CD14-positive monocyte (primary cell): ENCODE results near the gene GTSF1L. TPM values are rescaled to one million over a fixed set of nuclear protein-coding genes. Genes with fewer than 3 reads are reported as not detected.

Experiments used
- DNase-seq, 3 donors: peaks; one replicate each; pipeline ENCODE4 v3.0.0-alpha.2; 2011 to 2022
- H2AFZ ChIP-seq: 2 replicates; pipeline ENCODE4 v1.6.0; 2012; ENCODE audit warnings: mild to moderate bottlenecking, low read depth, low read length, inconsistent platforms; ENCODE audit not compliant: insufficient read depth, poor library complexity, severe bottlenecking
- H3K27ac ChIP-seq, 2 donors: 1 replicate in 1 of 2; 2 replicates in 1 of 2; pipeline ENCODE4 v1.5.1; 2012 to 2013; ENCODE audit warnings: low read length in 2 of 2, control low read depth in 1 of 2, inconsistent platforms in 1 of 2, low read depth in 1 of 2, mild to moderate bottlenecking in 1 of 2
- H3K27me3 ChIP-seq, 2 donors: one replicate each; pipeline versions ENCODE4 v1.6.0 to v1.6.1; 2011 to 2013; ENCODE audit warnings: low read length in 2 of 2; ENCODE audit not compliant: control insufficient read depth in 2 of 2, insufficient read depth in 2 of 2
- H3K36me3 ChIP-seq, 2 donors: replicated peaks in 1 of 2; 1 replicate in 1 of 2; 2 replicates in 1 of 2; pipeline versions ENCODE4 v1.5.1 to v1.6.1; 2012 to 2013; ENCODE audit warnings: low read length in 2 of 2, control low read depth in 1 of 2, inconsistent platforms in 1 of 2, mild to moderate bottlenecking in 1 of 2; ENCODE audit not compliant: insufficient read depth in 2 of 2, control insufficient read depth in 1 of 2
- H3K4me1 ChIP-seq, 2 donors: 1 replicate in 1 of 2; 2 replicates in 1 of 2; pipeline versions ENCODE4 v1.5.1 to v1.6.1; 2012 to 2013; ENCODE audit warnings: low read length in 2 of 2, control low read depth in 1 of 2, inconsistent platforms in 1 of 2, mild to moderate bottlenecking in 1 of 2, moderate library complexity in 1 of 2; ENCODE audit not compliant: insufficient read depth in 2 of 2, control insufficient read depth in 1 of 2
- H3K4me2 ChIP-seq: replicated peaks from 2 replicates; pipeline ENCODE3; 2012; ENCODE audit warnings: low read length, moderate library complexity, mild to moderate bottlenecking; ENCODE audit not compliant: poor library complexity, severe bottlenecking; ENCODE audit errors: extremely low read depth
- H3K4me3 ChIP-seq, 3 experiments: fragments of 200-600 bp in 1 of 3; sonication (generic) in 1 of 3; replicated peaks in 1 of 3; 1 replicate in 2 of 3; 2 replicates in 1 of 3; pipeline ENCODE4 v1.5.1; 2011 to 2013; ENCODE audit warnings: low read length in 3 of 3, mild to moderate bottlenecking in 3 of 3, control low read depth in 2 of 3, low read depth in 2 of 3, inconsistent platforms in 1 of 3, moderate library complexity in 1 of 3
- H3K79me2 ChIP-seq: 2 replicates; pipeline ENCODE4 v1.6.0; 2012; ENCODE audit warnings: mild to moderate bottlenecking, control low read depth, inconsistent platforms, low read length, moderate library complexity; ENCODE audit not compliant: insufficient read depth
- H3K9ac ChIP-seq: 2 replicates; pipeline ENCODE4 v1.6.0; 2017; ENCODE audit warnings: low read length, mild to moderate bottlenecking; ENCODE audit not compliant: insufficient read depth, poor library complexity, severe bottlenecking
- H3K9me3 ChIP-seq, 2 donors: replicated peaks in 1 of 2; 1 replicate in 1 of 2; 2 replicates in 1 of 2; pipeline versions ENCODE4 v1.5.1 to v1.6.1; 2012 to 2013; ENCODE audit warnings: low read length in 2 of 2, control low read depth in 1 of 2; ENCODE audit not compliant: control insufficient read depth in 1 of 2, insufficient read depth in 1 of 2
- H4K20me1 ChIP-seq: 2 replicates; pipeline ENCODE4 v1.6.0; 2012; ENCODE audit warnings: mild to moderate bottlenecking, low read length, control low read depth, moderate library complexity; ENCODE audit not compliant: insufficient read depth
- H3K27ac Mint-ChIP-seq, 7 donors: one replicate each; pipeline ENCODE4 v1.8.0; 2020; ENCODE audit warnings: mild to moderate bottlenecking in 7 of 7, mixed read lengths in 7 of 7, moderate library complexity in 6 of 7, inconsistent platforms in 2 of 7
- H3K27me3 Mint-ChIP-seq, 3 donors: one replicate each; pipeline ENCODE4 v1.8.0; 2021 to 2022; ENCODE audit warnings: low read depth in 3 of 3, mild to moderate bottlenecking in 3 of 3, mixed read lengths in 3 of 3, moderate library complexity in 3 of 3, inconsistent platforms in 1 of 3
- H3K36me3 Mint-ChIP-seq, 2 donors: one replicate each; pipeline ENCODE4 v1.8.0; 2020; ENCODE audit warnings: mixed read lengths in 2 of 2, inconsistent platforms in 1 of 2, mild to moderate bottlenecking in 1 of 2
- H3K4me1 Mint-ChIP-seq: one replicate; pipeline ENCODE4 v1.8.0; 2020; ENCODE audit warnings: mild to moderate bottlenecking, mixed read lengths
- H3K4me3 Mint-ChIP-seq, 2 donors: one replicate each; pipeline ENCODE4 v1.8.0; 2020; ENCODE audit warnings: mild to moderate bottlenecking in 2 of 2, mixed read lengths in 2 of 2, moderate library complexity in 1 of 2
- H3K9me3 Mint-ChIP-seq, 7 donors: one replicate each; pipeline ENCODE4 v1.8.0; 2020 to 2022; ENCODE audit warnings: mixed read lengths in 7 of 7, mild to moderate bottlenecking in 6 of 7, moderate library complexity in 6 of 7, inconsistent platforms in 2 of 7
- CTCF ChIP-seq: fragments of 200-600 bp; IDR thresholded peaks from one replicate; pipeline ENCODE4 v1.8.0; 2022; ENCODE audit warnings: antibody characterized with exemption, mild to moderate bottlenecking
- WGBS: methylation state at CpG from one replicate; pipeline ENCODE4 v1.1.5; 2013; ENCODE audit warnings: missing lambda C conversion rate; ENCODE audit not compliant: insufficient coverage; 5-methylcytosine and 5-hydroxymethylcytosine counted together
- intact Hi-C, 2 donors: fragments of 100-400 bp; cut with micrococcal nuclease; formaldehyde crosslinking; loops; one replicate each; pipeline versions ENCODE4 v1.15.0 to v1.15.1; 2023
- polyA plus RNA-seq, 3 donors: library from polyadenylated mRNA; depleted of rRNA in 1 of 3; unstranded in 2 of 3; stranded (reverse) in 1 of 3; fragments of 300-500 nt in 2 of 3; fragments of >200 nt in 1 of 3; fragmentation: Illumina TruSeq in 2 of 3; gene quantifications; 1 replicate in 2 of 3; 2 replicates in 1 of 3; pipeline ENCODE4 v1.2.3, GENCODE V29; 2012 to 2021

Gene GTSF1L
- polyA plus RNA-seq, 3 donors, result not detected

GRCh38 chr20:43682446-43682845, 44.4 kb downstream of the GTSF1L start:
- Histone ChIP-seq H4K20me1 (no peaks in the 10 kb centered on the region), H3K79me2 (no peaks in the 10 kb centered on the region), H3K9me3 (no peaks in the 10 kb centered on the region), H3K36me3 (peaks cover 3 to 8% of the 10 kb centered on the region in 2 donors), H3K4me3 (no peak overlapping the region), H3K4me2 (no peak overlapping the region), H3K27me3 (no peaks in the 10 kb centered on the region), H2AFZ (no peak overlapping the region), H3K4me1 (no peaks in the 10 kb centered on the region), H3K27ac (no peak overlapping the region), H3K9ac (no peak overlapping the region)
- Mint-ChIP-seq H3K9me3 (peaks cover 0 to 1% (median 0%) of the 10 kb centered on the region in 7 donors), H3K27ac (peak overlapping the region in 1 of 7 donors; percentile 37), H3K27me3 (no peaks in the 10 kb centered on the region), H3K4me1 (peaks cover 1% of the 10 kb centered on the region), H3K36me3 (peaks cover 25 to 59% of the 10 kb centered on the region in 2 donors), H3K4me3 (no peak overlapping the region)
- intact Hi-C loops, result no loop called here
- 97% methylated on average over 9 of the region's 9 CpGs for WGBS
- TF ChIP-seq CTCF, result no peak
- DNase-seq, result no peak

- H3K9me3 ChIP-seq, result no peaks in the 10 kb centered on the region
- H3K36me3 Mint-ChIP-seq, result peaks cover 28 to 54% of the 10 kb centered on the region in 2 donors
- H3K4me3 Mint-ChIP-seq, result no peak overlapping the region
- 75% methylated on average over 1 of the region's 2 CpGs for WGBS
- H3K4me1 ChIP-seq, result no peaks in the 10 kb centered on the region
- DNase-seq, result no peak
- H3K36me3 ChIP-seq, result peaks cover 3 to 7% of the 10 kb centered on the region in 2 donors
- H2AFZ ChIP-seq, result no peak overlapping the region
- H3K9ac ChIP-seq, result no peak overlapping the region
- no peaks in the 10 kb centered on the region for H3K79me2 ChIP-seq
- no peak overlapping the region for H3K27ac Mint-ChIP-seq
- no peak overlapping the region for H3K4me3 ChIP-seq
- no peak overlapping the region for H3K27ac ChIP-seq
- H3K4me1 Mint-ChIP-seq, result peaks cover 1% of the 10 kb centered on the region
- intact Hi-C loops, result no loop called here
- no peaks in the 10 kb centered on the region for H3K27me3 Mint-ChIP-seq
- H3K9me3 Mint-ChIP-seq, result peaks cover 0 to 1% (median 0%) of the 10 kb centered on the region in 7 donors
- H4K20me1 ChIP-seq, result no peaks in the 10 kb centered on the region
- H3K4me2 ChIP-seq, result no peak overlapping the region
- H3K27me3 ChIP-seq, result no peaks in the 10 kb centered on the region
- no peak for TF ChIP-seq CTCF
These were observed 44.8 kb downstream of the GTSF1L start for GRCh38 chr20:43681991-43682410.
